Hippocampal formation (tissue), 2 donors: ENCODE data around the gene LRRN1.

Experiments
- DNase-seq, 2 donors: peaks; one replicate each; lab custom pipeline; 2025; lab: John Stamatoyannopoulos, UW

Gene LRRN1

DNA sequence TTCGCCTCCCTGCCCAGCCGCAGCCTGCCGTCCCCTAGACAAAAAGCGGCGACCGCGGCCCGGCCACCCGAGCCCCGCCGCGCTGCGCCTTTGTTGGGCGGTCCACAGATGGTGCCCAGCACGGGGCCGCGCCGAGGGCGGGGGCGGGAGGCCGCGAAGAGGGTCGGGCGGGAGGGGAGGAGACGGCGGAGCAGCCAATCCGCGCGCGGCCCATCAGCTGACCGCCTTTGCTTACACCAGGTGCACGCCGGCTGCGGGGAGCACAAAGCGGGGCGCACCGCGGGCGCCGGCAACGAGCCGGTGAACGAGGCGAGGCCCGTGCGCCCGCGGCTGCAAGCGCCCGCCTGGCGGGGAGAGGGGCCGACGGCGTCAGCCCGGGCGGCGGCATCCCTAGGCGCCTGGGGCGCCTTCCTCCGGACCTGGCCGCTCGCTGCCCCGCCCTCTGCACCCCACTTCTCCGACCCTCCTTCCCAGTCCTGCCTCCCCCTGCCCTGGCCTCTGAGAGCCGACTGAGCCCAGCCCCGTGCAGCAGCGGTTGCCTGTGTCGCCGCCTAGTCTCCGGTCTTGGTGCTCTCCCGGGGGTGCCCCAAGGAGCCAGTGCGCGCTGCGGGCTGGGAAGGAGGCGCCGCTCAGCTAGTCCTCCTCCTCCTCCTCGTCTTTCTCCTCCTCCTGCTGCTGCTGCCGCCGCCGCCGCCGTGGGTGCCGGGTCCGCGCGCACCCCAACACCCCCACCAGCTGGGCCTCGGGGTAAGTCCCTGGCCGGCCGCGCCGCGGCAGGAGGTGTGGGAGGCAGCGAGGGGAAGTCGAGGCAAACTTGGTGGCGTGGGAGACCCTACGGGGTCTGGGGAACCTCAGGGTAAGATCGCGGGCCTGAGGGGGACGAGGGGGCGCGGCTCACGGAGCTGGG lies at the start of gene LRRN1:
LRRN1 (plus strand) TSS at position 259 of the 907 bp plus-strand sequence. CDS start 45,211 bp downstream, outside the sequence.
- DNase-seq: peak; percentile 65 to 76

DNA sequence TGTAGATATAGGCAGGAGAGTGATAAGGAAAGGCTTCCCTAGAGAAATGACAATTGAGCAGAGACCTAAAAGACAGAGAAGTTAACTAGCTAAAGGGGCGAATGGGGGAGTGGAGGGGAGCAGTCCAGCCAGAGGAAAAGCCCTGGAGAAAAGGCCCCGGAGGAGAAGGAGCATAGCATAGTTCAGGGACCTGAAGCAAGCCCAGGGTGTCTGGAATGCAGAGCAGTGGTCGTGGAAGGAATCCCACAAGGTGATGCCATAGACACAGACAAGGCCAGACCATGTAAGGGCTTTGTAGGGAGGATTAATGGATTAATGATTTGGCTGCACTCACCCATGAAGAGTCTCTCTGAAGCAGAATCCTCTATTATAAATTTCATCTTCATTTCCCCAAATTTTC lies 45.8 kb upstream of the LRRN1 start:
- DNase-seq: no peak

DNA sequence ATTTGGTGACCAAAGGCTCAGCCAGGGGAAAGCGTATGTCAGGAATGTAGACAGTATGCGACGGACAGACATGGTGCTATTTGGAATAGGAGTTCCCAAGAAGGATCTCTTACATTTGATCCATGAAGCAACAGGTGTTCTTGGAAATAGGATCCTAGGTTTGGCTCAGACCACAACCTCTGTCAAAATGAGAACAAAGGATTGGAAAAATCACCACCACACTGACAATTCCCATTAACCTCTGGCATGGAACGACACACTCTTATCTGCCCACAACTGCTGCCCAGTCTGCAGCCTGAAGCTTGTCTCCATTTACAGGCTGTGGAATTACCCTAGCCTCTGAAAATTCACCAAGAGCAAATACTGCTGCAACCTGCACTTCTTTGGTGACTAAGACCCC lies 33.6 kb upstream of the LRRN1 start:
- no peak for DNase-seq

DNA sequence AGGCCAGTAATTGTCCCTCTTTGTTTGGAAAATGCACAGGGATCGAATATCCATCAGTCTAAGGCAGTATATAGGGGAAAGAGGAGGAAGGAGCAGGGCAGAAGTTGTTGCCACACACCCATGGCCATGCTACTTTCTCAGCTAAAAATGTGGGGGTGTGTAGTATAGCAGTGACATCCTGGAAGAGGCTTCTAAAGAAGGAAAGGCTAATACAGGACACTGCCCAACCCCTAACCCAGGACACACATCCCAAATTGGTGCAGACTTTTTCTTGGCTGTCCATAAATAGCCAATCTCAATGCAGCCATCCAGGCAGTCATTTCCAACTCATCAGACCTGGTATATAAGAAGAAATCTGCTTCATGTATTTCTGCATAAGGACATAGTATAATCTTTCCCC lies 33.1 kb upstream of the LRRN1 start:
- DNase-seq: no peak

DNA sequence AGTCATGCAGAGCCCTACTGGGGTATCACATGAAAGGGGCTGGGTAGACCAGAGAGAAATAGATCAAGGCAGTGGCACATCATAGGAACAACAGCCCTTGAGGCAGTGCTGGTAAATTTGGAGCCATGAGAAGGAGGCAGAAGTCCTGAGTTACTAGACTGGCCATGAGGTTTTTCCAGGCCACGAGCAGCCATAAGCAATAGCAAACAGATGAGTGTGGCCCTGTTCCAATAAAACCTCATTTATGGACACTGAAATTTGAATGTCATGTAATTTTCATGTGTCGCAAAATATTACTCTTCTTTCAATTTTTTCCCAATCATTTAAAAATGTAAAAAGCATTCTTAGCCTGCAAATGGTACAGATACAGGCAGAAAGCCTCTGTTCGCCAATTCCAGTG lies 28.1 kb upstream of the LRRN1 start:
- no peak for DNase-seq

DNA sequence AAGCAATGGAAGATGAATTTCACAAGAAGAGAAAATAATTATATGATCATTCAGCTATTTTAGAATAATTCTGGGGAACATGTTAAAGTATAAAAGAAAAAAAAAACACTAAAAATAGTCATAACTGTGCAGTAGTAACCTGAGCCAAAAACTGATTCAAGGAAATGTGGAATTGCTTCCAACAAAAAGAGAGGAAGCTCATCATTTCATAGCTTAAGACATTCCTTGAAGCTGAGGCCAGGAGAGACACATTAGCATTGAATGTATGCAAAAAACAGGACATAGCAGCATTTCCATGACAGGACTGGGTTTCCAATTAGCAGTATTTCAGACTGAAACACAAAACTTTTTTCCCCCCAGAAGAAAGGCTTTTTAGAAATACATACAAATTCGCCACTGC lies 27.7 kb upstream of the LRRN1 start:
- no peak for DNase-seq

DNA sequence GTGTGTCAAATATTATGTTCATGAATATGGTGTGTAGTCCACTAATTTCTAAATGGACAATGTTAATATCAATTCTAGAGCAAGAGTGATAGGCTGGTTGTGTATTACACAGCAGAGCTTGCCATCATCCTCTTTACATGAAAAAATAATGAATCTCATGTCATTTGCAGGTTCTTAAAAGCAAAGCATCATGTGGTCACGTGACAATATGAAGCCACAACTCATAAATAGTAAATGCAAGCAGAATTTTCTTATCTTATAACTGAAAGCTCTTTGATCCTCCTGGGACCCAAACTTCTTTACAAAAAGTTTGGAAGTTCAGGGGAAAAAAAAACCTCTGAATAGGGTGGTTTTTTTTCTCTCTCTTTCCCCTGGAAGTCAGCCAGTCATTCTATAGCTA lies 26.9 kb upstream of the LRRN1 start:
- no peak for DNase-seq

DNA sequence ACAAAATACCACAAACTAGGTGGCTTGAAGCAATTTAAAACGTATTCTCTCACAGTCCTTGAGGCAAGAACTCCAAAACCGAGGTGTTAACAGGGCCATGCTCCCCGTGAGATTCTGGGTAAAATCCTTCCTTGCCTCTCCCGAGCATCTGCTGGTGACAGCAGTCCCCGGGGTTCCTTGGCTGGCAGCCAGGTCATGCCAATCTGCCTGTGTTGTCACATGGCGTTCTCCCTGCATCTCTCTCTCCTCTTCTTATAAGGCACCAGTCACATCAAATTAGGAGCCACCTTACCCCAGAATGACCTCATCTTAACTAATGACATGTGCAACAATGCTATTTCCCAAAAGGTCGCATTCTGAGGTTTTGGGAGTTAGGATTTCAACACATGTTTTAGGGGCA lies 26.3 kb upstream of the LRRN1 start:
- peak in 1 of 2 donors; percentile 13 for DNase-seq

DNA sequence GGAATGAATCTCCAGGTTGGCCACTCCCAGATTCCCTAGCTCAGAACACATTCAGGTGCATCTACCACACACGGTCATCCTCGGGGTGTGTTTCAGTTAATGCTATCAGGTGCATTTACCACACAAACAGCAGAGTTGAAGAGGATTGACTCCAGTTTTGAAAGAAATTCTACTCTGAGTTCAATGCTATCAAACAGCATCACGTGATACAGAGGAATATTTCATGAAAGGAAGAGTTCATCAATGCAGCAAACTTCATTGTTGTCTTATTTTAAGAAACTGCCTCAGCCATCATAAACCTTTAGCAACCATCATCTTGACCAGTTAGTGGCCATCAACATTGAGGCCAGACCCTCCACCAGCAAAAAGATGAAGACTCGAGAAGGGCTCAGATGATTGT lies 22.6 kb upstream of the LRRN1 start:
- no peak for DNase-seq

DNA sequence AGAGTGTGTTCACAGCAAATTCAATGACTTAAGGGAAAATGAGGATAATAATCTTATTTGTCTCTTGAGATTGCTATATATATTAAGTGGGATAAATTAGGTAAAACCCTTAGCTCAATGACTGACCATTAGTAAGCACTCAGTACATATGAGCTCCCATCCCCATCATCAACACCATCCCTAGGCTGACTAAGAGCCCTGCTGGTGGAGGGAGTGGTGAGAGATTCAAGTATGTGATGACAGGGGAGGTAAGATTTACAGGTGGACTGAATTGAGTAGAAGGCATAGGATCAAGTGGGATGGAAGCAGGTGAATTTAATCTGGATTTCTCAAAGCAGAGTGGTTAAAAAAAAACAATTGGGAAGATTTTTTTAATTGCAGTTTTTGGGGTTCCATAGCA lies 21.0 kb upstream of the LRRN1 start:
- no peak for DNase-seq

DNA sequence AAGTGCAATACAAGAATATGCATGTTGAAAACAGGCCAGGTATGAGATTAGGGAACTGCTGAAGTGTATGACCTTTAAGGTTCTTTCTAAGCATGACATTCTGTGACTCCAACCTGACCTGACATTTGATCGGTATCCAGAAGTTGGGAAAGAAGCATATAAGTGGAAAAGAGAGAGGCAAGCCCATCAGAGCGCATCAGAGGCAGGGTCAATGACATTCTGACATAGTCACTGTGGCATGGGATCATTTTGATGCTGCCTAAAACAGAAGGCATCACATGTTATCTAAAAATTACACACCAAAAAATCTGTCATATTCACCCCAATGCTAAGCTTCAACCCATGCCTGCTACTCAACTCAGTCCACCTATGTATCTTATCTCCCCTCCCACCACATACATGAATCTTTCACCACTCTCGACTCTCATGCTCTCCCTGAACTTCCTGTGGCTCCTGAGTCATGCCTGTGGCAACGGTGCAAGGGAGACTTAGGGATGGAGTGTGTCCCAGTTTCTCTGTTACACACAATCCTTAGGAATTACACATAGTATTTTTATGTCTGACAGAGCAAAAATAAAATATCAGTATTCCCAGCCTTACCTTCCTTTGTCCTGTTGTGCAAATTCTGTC lies 20.5 kb upstream of the LRRN1 start:
- DNase-seq: no peak

DNA sequence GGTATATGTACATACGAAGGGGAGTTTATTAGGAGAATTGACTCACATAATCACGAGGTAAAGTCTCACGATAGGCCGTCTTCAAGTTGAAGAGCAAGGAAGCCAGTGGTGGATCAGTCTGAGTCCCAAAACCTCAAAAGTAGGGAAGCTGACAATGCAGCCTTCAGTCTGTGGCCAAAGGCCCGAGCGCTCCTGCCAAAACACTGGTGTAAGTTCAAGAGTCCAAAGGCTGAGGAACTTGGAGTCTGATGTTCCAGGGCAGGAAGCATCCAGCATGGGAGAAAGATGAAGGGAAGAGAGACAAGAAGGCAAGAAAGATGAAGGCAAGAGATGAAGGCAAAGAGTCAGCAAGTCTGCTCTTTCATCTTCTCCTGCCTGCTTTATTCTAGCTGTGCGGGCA lies 16.8 kb upstream of the LRRN1 start:
- DNase-seq: no peak

DNA sequence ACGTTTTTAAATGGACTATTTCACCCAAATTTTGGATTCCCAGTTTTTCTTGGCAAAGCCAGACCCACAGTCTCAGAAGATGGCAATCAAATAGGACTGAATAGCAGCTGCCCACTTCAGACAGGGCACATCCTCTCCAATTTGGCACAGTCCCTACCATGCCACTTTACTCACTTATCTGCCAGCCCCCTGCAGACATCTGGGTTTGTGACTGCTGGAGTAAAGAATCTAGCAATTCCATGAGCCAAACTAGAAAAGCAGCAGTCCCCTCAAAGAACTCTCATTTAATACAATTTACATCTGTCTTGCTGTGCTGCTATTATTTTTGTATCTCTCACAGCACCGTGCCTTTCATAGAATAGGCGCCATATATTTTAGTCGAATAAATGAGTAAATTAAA lies 16.0 kb upstream of the LRRN1 start:
- no peak for DNase-seq

DNA sequence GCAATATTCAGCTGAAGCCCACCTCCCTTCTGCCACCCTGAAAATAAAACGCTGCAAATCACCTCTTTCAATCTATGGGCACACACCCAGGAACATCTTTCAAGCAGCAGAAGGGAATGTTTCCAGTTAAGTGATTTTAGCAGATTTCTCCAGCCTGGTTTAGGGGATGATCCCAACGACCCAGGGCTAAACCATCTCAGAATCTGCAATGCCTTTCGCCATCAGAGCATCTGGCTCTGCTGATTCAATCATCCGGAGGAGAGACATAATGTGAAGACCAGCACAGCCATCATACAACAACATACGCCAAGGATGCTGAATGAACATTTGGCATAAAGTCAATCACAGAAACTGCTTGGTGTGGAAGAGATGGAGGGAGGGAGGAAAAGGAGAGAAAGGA lies 15.5 kb upstream of the LRRN1 start:
- no peak for DNase-seq

DNA sequence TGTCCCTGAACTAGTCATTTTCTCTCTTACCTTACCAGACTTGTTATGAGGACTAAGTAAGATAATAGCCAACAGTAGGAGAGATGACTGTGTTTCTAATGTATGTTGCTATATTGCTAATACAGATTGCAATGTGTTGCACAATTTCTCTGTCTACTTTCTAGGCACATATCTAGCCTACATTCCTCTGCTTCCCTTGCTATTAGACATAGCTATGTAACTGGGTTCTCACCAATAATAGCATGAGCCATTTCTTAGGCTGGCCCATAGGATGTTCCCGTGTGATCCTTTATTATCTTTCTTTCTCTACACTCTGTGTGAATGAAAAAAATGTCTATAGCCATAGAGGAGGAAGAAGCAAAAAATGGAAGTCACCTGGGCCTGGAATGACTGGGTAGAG lies 6.8 kb upstream of the LRRN1 start:
- DNase-seq: no peak

DNA sequence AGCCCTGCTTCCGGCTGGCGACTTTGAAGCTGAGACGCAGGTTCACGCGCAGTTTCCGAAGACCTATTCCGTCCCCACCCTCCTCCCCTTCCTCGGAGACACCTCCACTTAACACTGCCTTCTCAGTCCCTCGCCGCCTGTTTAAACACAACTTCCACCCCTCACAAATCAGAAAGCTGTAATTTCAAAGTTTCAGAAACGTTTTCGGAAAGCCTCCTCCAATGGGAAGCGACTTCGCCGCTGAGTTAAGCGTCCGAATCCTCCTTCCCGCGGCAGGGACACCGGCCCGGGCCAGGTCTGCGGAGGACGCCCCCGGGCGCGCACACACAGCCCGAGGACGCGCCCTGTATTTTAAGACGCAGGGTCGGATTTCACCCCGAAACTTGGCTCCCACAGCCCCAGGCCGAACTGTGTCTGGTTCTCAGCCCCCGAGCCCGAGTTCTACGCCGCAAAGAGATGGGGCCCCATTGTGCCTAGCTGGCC lies 559 bp upstream of the LRRN1 start:
- DNase-seq: peak in 1 of 2 donors; percentile 9

DNA sequence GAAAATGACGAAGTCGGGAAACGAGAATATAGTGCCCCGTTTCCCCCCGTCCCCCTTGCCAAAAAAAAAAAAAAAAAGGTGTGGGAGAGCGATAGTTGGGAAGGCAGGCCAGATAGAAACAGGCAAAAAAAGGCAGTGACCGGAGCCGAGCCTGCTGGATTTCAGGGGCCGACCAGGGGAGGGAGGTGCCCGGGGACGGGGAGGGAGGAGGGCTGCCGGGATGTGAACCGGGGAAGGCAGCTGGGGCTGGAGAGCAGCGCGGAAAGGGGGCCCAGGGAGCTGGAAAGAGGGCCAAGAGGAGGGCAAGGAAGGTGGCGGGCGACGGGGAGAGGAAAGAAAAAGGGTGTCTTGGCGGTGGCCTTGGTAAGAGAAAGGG lies 837 bp downstream of the LRRN1 start:
- DNase-seq: peak in 1 of 2 donors; percentile 23

DNA sequence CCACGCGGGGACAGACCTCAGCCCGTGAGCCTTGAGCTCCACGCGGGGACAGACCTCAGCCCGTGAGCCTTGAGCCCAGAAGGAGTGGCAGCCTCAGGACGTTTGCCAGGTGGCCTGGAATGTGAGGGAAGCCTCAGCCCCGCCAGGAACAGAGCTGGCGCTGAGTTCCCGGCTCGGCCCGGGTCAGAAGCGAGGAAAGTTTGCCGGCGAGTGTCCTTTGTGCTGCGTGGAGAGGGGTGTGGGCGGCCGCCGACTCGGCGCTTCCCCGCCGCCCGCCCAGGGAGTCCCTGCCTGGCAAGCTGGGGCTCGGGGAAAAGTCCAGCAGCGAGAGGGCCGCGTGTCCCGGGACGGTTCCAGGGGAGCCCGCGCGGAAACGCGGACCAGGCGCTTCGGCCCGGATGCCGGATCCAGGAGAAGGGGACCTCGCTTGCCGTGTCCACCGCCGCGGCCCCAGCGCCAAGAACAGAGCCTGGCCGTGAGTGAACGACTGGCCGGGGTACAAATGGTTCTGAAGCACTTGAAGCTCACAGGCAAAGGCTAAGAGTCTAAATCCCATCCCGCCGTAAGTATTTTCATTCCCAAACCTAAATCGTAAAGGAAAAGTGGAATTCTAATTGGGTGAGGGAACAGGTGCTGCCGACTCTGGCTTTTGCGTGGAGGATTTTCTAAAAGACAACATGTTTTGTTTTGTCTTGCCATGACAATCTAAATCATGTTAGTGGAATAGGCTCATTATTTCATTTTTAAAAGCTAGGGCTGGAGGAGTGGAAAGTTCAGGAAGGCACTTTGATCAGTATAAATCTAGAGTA lies 1.7 kb downstream of the LRRN1 start:
- peak in 1 of 2 donors; percentile 14 for DNase-seq

DNA sequence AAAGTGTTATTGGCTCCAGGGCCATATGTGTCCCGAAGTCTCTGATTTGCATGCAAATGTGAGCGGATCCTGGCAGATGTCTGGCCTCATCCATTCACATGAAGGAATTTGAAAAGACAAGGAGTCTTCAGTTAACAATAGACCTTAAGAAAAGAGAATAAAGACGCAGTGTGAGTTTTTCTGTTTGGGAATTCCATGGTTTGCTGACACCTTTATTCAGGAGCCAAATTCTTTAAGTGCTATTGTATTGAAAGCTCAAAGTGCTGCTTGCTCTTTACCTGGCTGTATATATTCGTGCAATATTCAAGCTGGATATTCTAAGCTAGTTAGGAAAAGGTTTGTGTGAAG lies 2.2 kb downstream of the LRRN1 start:
- no peak for DNase-seq

DNA sequence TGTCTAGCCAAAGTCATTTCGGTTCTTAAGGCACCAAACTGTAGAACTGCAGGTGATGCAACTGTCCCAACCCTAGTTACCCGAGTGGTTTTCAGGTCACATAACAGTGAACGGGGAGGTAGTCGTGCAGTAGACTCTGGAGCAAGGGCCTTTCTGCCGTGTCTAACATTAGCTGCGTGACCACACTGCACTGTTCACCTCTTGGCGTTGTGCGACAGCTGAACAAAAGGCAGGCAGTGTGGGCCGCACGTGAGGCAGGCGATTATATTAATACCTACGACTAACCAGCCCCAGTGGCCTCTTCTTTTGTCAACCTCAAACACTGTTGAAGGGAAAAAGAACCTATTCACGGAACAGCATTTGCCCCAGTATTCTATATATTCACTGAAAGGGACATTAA lies 2.8 kb downstream of the LRRN1 start:
- DNase-seq: no peak

DNA sequence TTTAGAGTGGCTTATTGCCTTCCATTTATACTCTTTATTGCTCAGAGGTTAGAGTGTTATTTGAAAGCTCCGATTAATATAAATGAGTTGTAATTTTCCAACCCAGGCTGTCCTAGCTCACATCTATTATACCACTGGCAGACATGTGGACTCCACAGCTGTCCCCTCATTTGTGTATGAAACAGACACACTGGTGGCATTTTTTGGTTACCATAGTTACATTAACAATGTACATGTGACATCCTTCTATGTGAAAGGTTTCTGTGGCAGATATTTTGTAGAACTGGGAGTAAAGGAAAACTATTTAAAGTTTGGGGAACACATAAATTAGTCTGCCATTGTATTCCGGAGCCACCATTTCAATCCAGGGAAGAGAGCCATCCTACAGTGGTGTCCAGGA lies 5.3 kb downstream of the LRRN1 start:
- no peak for DNase-seq

DNA sequence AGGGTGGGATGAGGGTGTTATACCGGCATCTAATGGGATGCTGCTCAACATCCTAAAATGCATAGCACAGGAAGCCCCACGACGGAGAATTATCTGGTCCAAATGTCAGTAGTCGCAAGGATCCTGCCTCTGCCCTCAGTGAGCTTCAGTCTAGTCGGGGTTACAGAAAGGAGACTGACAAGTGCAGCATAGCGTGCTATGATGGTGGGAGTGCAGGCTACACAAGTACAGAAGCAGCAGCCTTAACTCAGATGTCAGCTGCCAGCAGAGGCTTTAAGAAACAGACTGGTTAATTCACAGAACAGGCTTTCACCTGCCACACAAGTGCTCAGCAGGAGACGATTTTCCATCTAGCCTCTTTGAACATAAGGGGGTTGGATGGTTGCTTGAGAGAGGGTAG lies 6.9 kb downstream of the LRRN1 start:
- DNase-seq: no peak

DNA sequence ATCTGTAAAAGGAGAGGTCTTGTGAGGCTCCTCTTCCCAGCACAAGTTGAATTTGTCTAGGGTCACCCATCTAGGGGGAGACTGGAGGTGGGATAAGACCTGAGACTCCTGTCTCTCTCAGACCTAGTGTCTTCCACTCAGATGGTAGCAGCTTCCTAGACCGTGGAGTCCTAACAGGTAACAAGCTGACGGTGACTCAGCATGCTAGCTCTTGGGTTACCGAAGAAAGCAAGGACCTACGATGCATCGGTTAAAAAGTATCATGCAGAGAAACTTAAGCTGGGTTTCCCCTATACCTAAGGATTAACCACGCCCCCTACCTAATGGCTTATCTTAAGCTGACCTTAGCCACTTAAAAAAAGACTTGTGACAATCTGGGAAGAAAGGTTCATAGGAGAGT lies 7.6 kb downstream of the LRRN1 start:
- DNase-seq: no peak
